ENCODE data around the gene PDF.

PDF gene

DNA sequence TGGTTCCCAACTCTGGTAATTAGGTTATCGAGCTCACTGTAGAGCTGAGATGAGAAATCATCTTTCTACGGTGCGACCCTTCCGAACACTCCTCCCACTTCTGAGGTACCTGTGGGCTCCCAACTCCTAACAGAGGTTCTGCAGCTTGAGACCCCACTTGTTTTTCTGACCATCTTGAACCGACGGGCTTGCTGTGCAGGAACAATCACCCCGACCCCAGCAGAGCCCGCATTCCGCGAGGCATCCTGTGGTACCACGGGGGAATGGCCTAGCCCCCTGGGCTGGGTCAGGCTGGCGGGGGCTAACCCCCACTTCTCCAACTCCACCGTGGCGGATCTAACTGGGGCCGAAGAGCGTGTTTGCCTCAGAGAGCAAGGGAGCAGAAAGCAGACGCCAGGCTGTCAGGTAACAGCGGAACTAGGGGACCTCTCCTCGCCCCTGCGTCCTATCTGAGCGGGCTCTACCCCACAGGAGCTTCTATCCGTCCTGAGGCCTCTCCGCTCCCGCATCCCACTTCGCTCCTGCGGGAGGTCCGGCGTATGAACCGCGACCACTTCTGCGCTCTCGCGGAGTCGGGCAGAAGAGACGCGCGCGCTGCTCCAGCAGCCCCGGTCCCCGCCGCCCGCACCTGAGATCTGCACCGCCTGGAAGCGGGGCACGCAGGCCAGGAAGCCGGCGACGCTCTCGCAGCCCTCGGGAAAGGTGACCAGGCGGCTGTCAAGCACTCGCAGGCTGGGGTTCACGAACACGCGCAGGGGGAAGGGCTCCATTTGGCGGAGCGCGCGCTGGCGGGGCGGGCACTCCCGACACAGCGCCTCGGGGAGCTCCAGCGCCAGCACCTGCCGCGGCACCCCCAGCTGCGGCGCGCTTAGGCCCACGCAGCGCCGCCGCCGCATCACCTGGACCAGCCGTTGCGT, 761 bp downstream of the PDF start:
- TF ChIP-seq, protein P1, sequence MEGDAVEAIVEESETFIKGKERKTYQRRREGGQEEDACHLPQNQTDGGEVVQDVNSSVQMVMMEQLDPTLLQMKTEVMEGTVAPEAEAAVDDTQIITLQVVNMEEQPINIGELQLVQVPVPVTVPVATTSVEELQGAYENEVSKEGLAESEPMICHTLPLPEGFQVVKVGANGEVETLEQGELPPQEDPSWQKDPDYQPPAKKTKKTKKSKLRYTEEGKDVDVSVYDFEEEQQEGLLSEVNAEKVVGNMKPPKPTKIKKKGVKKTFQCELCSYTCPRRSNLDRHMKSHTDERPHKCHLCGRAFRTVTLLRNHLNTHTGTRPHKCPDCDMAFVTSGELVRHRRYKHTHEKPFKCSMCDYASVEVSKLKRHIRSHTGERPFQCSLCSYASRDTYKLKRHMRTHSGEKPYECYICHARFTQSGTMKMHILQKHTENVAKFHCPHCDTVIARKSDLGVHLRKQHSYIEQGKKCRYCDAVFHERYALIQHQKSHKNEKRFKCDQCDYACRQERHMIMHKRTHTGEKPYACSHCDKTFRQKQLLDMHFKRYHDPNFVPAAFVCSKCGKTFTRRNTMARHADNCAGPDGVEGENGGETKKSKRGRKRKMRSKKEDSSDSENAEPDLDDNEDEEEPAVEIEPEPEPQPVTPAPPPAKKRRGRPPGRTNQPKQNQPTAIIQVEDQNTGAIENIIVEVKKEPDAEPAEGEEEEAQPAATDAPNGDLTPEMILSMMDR (conservative IDR thresholded peaks at IDR 0.05; ENCODE audit: low read depth): no peak
- CTCF ChIA-PET: interaction anchor here (0.6 to 0.7 kb wide), 3 partner anchors 9 to 1045 kb away, joined by 3 read pairs; no protein-coding TSS in a partner anchor
- peak overlapping the region; percentile 87 for H3K27ac ChIP-seq
- POLR2A ChIA-PET (ENCODE audit: low non-redundant PET): interaction anchor here (0.5 to 2.0 kb wide), 2 partner anchors 10 to 1093 kb away, joined by 3 to 11 read pairs; partner anchors contain the start of genes COG8 and NIP7
- no peak for DNase-seq (ENCODE audit: low spot score)

DNA sequence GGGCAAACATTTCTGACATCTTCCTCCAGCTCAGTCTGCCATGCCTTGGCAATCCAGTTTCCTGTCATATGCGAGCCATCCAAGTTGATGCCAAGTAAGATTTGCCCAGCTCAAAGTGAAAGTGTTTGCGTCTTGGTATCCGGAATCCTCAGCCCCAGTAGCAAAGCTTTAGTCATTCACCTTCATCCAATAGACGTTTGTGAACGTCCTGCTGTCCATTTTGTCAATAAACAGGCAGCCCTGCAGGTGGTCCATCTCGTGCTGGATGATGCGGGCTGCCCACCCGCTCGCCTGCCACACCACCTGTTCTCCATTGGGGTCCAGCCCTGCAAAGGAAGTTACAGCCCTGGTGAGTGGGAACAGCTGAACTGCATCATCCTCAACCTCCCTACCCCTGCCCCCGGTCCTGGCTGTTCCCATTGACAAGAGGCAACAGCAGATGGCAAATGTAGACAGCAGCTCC, 1.5 kb downstream of the PDF start:
- TF ChIP-seq, protein P1 (conservative IDR thresholded peaks at IDR 0.05; ENCODE audit: low read depth): no peak
- peak overlapping the region; percentile 87 for H3K27ac ChIP-seq
- POLR2A ChIA-PET (ENCODE audit: low non-redundant PET): interaction anchor here (0.5 to 2.0 kb wide), 2 partner anchors 11 to 1984 kb away, joined by 6 to 11 read pairs; partner anchors contain the start of genes COG8 and NIP7
- CTCF ChIA-PET: interaction anchor here (0.6 kb wide), 2 partner anchors 427 to 1044 kb away, joined by 3 read pairs; no protein-coding TSS in a partner anchor
- DNase-seq (ENCODE audit: low spot score): peak; percentile 65

DNA sequence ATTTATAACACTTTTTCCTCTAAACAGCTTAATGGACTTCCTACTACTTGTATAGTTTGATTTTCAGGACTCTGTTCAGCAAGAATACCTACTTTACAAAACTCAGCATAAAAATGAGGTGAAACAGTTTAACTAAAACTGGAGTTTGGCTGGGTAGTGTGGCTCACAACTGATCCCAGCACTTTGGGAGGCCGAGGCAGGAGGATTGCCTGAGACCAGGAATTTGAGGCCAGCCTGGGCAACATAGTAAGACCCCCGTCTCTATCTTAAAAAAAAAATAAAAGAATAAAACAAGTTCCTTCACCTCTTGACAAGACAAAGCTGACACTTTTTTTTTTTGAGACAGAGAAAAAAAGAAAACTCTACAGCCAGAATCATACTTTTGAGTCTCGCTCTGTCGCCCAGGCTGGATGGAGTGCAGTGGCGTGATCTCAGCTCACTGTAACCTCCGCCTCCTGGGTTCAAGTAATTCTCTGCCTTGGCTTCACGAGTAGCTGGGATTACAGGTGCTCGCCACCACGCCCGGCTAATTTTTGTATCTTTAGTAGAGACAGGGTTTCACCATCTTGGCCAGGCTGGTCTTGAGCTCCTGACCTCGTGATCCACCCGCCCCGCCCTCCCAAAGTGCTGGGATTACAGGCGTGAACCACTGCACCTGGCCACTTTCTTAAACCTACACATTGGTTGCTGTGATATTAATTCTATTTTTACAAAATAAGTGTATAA, 2.6 kb downstream of the PDF start:
- ChIA-PET CTCF (interaction anchor here (1.1 kb wide), 1 partner anchor 13 kb away, joined by 5 read pairs; no protein-coding TSS in a partner anchor), POLR2A (ENCODE audit: low non-redundant PET) (no interaction called here)
- peak overlapping the region; percentile 87 for H3K27ac ChIP-seq
- no peak for DNase-seq (ENCODE audit: low spot score)
- TF ChIP-seq, protein P1 (conservative IDR thresholded peaks at IDR 0.05; ENCODE audit: low read depth): no peak

DNA sequence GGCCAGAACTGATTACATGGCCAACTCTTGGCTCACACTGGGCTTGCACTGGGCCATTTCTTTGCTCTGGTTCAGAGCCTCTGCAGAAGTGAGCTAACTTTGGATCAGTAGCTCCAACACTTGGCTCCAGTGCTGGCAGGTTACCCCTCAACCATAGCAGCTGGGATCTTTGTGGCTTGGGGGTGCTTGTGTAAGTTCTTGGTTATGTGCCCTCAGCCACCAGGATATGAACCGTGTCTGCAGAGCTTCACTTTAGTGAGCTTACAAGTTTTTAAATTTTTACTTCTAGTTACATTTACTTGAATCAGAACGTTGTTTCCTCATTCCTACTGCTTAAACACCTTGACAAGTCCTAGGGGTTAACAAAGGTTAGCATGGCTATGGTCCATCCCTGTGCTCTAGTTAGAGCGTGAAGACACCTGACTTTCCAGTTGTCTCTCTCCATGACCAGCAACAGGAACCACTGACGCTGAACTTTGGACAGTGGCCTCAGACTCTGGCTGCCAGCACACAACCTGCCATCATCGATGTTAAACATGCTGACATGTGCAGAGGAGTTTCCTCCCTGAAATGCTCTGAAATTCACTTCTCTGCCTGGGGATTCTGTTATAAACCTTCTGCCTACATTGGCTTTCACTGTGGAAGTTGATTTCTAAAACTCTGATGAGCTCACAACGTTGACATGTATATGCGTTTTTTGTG, 4.1 kb downstream of the PDF start:
- ChIA-PET CTCF (interaction anchor here (0.7 to 1.1 kb wide), 3 partner anchors 14 to 351 kb away, joined by 3 to 5 read pairs (median 4); no protein-coding TSS in a partner anchor), POLR2A (ENCODE audit: low non-redundant PET) (no interaction called here)
- no peak for DNase-seq (ENCODE audit: low spot score)
- TF ChIP-seq, protein P1 (conservative IDR thresholded peaks at IDR 0.05; ENCODE audit: low read depth): no peak
- peak overlapping the region; percentile 56 for H3K27ac ChIP-seq

DNA sequence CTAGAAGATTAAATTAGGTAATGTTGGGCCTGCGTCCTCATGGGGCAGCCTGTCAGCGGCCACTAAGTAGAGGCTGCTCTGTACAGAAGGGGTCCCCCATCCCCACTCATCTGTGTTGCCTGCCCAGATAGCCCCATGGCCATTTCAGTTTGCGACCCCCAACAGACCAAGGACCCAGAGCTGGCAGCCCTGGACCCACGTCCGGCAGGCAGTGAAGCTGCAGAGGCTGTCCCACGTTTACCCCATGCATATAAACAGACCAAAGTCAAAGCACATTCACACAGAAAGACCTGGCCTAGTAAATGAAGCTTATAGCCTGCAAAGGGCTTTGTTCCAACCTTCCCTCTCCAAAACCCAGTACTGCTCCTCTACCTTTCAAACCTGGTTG, 4.6 kb downstream of the PDF start:
- CTCF ChIA-PET: interaction anchor here (0.7 kb wide), 1 partner anchor 351 kb away, joined by 3 read pairs; no protein-coding TSS in a partner anchor
- TF ChIP-seq, protein P1 (conservative IDR thresholded peaks at IDR 0.05; ENCODE audit: low read depth): no peak
- POLR2A ChIA-PET (ENCODE audit: low non-redundant PET): no interaction called here
- no peak for DNase-seq (ENCODE audit: low spot score)
- H3K27ac ChIP-seq: peak overlapping the region; percentile 56
